CD4-positive, alpha-beta T cell (primary cell): ENCODE data around the gene TAS2R30. TPM values are rescaled to one million over a fixed set of nuclear protein-coding genes. Genes with fewer than 3 reads are reported as not detected.
"Not testable (repeated sequence)": the region's sequence is repeated elsewhere in the genome, so short reads cannot be mapped to it uniquely, and the experiment has no call there.

Source experiments
- ATAC-seq: fragments of 200-7000 bp; cut with Tn5 transposase; one replicate; pipeline ENCODE4 v1.10.0; 2022; ENCODE audit warnings: mild to moderate bottlenecking; ENCODE audit not compliant: poor library complexity
- CTCF ChIA-PET: fragments of 350-600 bp; sonication (Branson Sonifier 250); formaldehyde crosslinking; loops from one replicate; lab custom pipeline; 2021; ENCODE audit warnings: antibody characterized with exemption, inconsistent platforms; lab: Charles Lee
- POLR2A ChIA-PET: fragments of 350-600 bp; sonication (Branson Sonifier 250); formaldehyde crosslinking; loops from one replicate; lab custom pipeline; 2021; ENCODE audit warnings: antibody characterized with exemption, inconsistent platforms; lab: Charles Lee
- DNase-seq, 14 experiments: peaks; one replicate each; pipeline ENCODE4 v3.0.0-alpha.2; 2013 to 2020; ENCODE audit warnings: mixed read lengths in 2 of 14
- H3K27ac ChIP-seq, 2 donors: one replicate each; pipeline versions ENCODE4 v1.5.1 to v1.7.0; 2013; ENCODE audit warnings: low read length in 2 of 2, low read depth in 1 of 2, mild to moderate bottlenecking in 1 of 2
- H3K27me3 ChIP-seq, 2 experiments: 1 replicate in 1 of 2; 2 replicates in 1 of 2; pipeline versions ENCODE4 v1.6.1 to v1.7.0; 2013; ENCODE audit warnings: low read length in 2 of 2, control low read depth in 1 of 2, mild to moderate bottlenecking in 1 of 2, moderate library complexity in 1 of 2; ENCODE audit not compliant: insufficient read depth in 2 of 2, control insufficient read depth in 1 of 2
- H3K36me3 ChIP-seq: one replicate; pipeline ENCODE4 v1.6.1; 2013; ENCODE audit warnings: low read length, control low read depth; ENCODE audit not compliant: insufficient read depth
- H3K4me1 ChIP-seq: one replicate; pipeline ENCODE4 v1.6.1; 2013; ENCODE audit warnings: low read length, control low read depth; ENCODE audit not compliant: insufficient read depth
- H3K4me3 ChIP-seq: one replicate; pipeline ENCODE4 v1.5.1; 2013; ENCODE audit warnings: mild to moderate bottlenecking, low read length, moderate library complexity
- H3K9me3 ChIP-seq, 2 experiments: 1 replicate in 1 of 2; 2 replicates in 1 of 2; pipeline versions ENCODE4 v1.6.1 to v1.7.0; 2013; ENCODE audit warnings: low read length in 2 of 2, mild to moderate bottlenecking in 2 of 2, control low read depth in 1 of 2, moderate library complexity in 1 of 2; ENCODE audit not compliant: control insufficient read depth in 1 of 2, insufficient read depth in 1 of 2
- H3K27ac Mint-ChIP-seq: one replicate; pipeline ENCODE4 v1.8.0; 2020; ENCODE audit warnings: mixed read lengths
- H3K27me3 Mint-ChIP-seq: one replicate; pipeline ENCODE4 v1.8.0; 2021; ENCODE audit warnings: mixed read lengths
- H3K36me3 Mint-ChIP-seq: one replicate; pipeline ENCODE4 v1.8.0; 2021; ENCODE audit warnings: low read depth, mixed read lengths
- H3K4me1 Mint-ChIP-seq: one replicate; pipeline ENCODE4 v1.8.0; 2021; ENCODE audit warnings: low read depth, mixed read lengths
- H3K4me3 Mint-ChIP-seq: one replicate; pipeline ENCODE4 v1.8.0; 2020; ENCODE audit warnings: mild to moderate bottlenecking, mixed read lengths
- H3K9me3 Mint-ChIP-seq: one replicate; pipeline ENCODE4 v1.8.0; 2020; ENCODE audit warnings: mixed read lengths
- intact Hi-C, 2 experiments: fragments of 100-400 bp; cut with DNase I in 1 of 2; cut with micrococcal nuclease in 1 of 2; formaldehyde crosslinking; loops; one replicate each; pipeline versions ENCODE4 v1.15.1 to v1.9.0; 2023 to 2025; cut with DNase I, micrococcal nuclease
- total RNA-seq, 174 experiments: library from RNA in 2 of 174; stranded (reverse) in 2 of 174; gene quantifications; one replicate each; pipeline ENCODE4 v1.2.3 and lab custom pipeline; 2021 to 2026
- TF ChIP-seq, protein P1 (sequence below): fragments of 200-600 bp; IDR thresholded peaks from one replicate; pipeline ENCODE4 v1.8.0; 2022; ENCODE audit warnings: antibody characterized with exemption, mild to moderate bottlenecking

The TAS2R30 gene
- total RNA-seq, 2 experiments from 2014 or later: 4.9 to 5.6 TPM

- H3K36me3 Mint-ChIP-seq: peaks cover 89% of the 10 kb centered on the region
- H3K4me1 Mint-ChIP-seq: peaks cover 34% of the 10 kb centered on the region
- H3K27ac Mint-ChIP-seq: no peak overlapping the region
- TF ChIP-seq, protein P1, sequence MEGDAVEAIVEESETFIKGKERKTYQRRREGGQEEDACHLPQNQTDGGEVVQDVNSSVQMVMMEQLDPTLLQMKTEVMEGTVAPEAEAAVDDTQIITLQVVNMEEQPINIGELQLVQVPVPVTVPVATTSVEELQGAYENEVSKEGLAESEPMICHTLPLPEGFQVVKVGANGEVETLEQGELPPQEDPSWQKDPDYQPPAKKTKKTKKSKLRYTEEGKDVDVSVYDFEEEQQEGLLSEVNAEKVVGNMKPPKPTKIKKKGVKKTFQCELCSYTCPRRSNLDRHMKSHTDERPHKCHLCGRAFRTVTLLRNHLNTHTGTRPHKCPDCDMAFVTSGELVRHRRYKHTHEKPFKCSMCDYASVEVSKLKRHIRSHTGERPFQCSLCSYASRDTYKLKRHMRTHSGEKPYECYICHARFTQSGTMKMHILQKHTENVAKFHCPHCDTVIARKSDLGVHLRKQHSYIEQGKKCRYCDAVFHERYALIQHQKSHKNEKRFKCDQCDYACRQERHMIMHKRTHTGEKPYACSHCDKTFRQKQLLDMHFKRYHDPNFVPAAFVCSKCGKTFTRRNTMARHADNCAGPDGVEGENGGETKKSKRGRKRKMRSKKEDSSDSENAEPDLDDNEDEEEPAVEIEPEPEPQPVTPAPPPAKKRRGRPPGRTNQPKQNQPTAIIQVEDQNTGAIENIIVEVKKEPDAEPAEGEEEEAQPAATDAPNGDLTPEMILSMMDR: no peak
- DNase-seq: no peak
- POLR2A ChIA-PET: no interaction called here
- peaks cover 9% of the 10 kb centered on the region for H3K4me1 ChIP-seq
- H3K9me3 ChIP-seq: peaks cover 0 to 5% of the 10 kb centered on the region in 2 experiments
- no peak for ATAC-seq
- no peaks in the 10 kb centered on the region for H3K27me3 ChIP-seq
- no peaks in the 10 kb centered on the region for H3K36me3 ChIP-seq
- CTCF ChIA-PET: no interaction called here
- H3K4me3 Mint-ChIP-seq: no peak overlapping the region
- no peak overlapping the region for H3K4me3 ChIP-seq
- peaks cover 4% of the 10 kb centered on the region for H3K9me3 Mint-ChIP-seq
- H3K27me3 Mint-ChIP-seq: no peaks in the 10 kb centered on the region
- intact Hi-C loops: no loop called here
- no peak overlapping the region for H3K27ac ChIP-seq
Measured at GRCh38 chr12:11105546-11105945, 28.9 kb downstream of the TAS2R30 start.

- POLR2A ChIA-PET, intact Hi-C loops, H3K4me3 ChIP-seq, H3K27ac Mint-ChIP-seq, ATAC-seq, DNase-seq, H3K36me3 ChIP-seq, H3K4me3 Mint-ChIP-seq, H3K9me3 Mint-ChIP-seq, H3K27ac ChIP-seq, H3K27me3 Mint-ChIP-seq, H3K4me1 ChIP-seq, CTCF ChIA-PET, H3K27me3 ChIP-seq, H3K9me3 ChIP-seq: not testable (repeated sequence)
- Mint-ChIP-seq H3K36me3 (peaks cover 68% of the 10 kb centered on the region), H3K4me1 (peaks cover 26% of the 10 kb centered on the region)
Measured at GRCh38 chr12:11094910-11095309, 39.5 kb downstream of the TAS2R30 start.

DNA sequence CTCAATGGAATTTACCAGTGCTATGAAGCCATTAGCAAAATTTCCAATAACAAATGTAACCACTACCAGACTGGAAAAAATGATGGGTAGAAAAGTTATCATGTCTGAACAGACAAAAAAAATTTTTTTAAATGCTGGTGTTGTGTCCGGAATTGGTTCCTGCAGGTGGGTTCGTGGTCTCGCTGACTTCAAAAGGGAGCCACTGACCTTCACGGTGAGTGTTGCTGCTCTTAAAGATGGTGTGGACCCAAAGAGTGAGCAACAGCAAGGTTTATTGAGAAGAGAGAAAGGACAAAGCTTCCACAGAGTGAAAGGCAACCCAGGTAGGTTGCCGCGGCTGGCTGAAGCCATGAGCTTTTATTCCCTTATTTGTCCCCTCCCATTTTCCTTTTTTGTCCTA lies 42.3 kb downstream of the TAS2R30 start, which contains the start of gene TAS2R43:
Gene TAS2R43 (minus strand): TSS at position 186 of the 400 bp plus-strand sequence. CDS start 84 bp downstream, at position 102.
- no peak for DNase-seq
- ATAC-seq: no peak
- POLR2A ChIA-PET: no interaction called here
- H3K36me3 ChIP-seq: no peaks in the 10 kb centered on the region
- H3K9me3 ChIP-seq: no peaks in the 10 kb centered on the region
- no peaks in the 10 kb centered on the region for H3K27me3 ChIP-seq
- TF ChIP-seq, protein P1: no peak
- Mint-ChIP-seq H3K27me3 (no peaks in the 10 kb centered on the region), H3K27ac (no peak within 1 kb of the TSS), H3K4me1 (peaks cover 18% of the 10 kb centered on the region), H3K4me3 (no peak within 1 kb of the TSS), H3K9me3 (no peaks in the 10 kb centered on the region), H3K36me3 (peaks cover 65% of the 10 kb centered on the region)
- no peak within 1 kb of the TSS for H3K4me3 ChIP-seq
- H3K27ac ChIP-seq: no peak within 1 kb of the TSS
- CTCF ChIA-PET: no interaction called here
- intact Hi-C loops: no loop called here
- H3K4me1 ChIP-seq: no peaks in the 10 kb centered on the region

DNA sequence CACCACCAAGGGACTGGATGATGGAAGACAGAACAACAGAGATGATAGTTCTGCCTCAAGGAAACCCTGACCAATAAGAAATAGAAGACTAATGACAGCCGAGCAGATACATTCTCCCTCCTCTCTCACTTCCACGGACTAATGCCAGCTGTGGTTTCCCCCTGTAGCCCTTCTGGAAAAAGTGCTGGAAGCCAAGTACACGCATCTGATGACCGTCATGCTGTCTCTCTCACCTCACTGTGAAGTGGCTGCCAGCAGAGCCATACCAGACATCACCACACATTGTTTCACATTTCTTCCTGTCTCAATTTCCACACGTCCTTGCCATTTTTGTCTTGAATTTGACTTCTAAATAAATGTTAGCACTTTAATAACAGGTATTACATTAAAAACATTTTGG lies 45.2 kb downstream of the TAS2R30 start:
- Histone ChIP-seq H3K27me3 (no peaks in the 10 kb centered on the region), H3K36me3 (no peaks in the 10 kb centered on the region), H3K4me1 (no peaks in the 10 kb centered on the region), H3K9me3 (no peaks in the 10 kb centered on the region), H3K4me3 (no peak overlapping the region), H3K27ac (no peak overlapping the region)
- Mint-ChIP-seq H3K4me3 (no peak overlapping the region), H3K9me3 (no peaks in the 10 kb centered on the region), H3K36me3 (peaks cover 66% of the 10 kb centered on the region), H3K27ac (no peak overlapping the region), H3K4me1 (peaks cover 22% of the 10 kb centered on the region), H3K27me3 (no peaks in the 10 kb centered on the region)
- ChIA-PET POLR2A (no interaction called here), CTCF (no interaction called here)
- ATAC-seq (no peak), DNase-seq (no peak)
- TF ChIP-seq, protein P1: no peak
- intact Hi-C loops: no loop called here
